ENCODE data around the gene FAM180A. TPM values are rescaled to one million over a fixed set of nuclear protein-coding genes. Genes with fewer than 3 reads are reported as not detected.

The FAM180A gene
- total RNA-seq, 4 donors from 2014 or later = 2.3 to 5.8 (median 4.9) TPM

DNA sequence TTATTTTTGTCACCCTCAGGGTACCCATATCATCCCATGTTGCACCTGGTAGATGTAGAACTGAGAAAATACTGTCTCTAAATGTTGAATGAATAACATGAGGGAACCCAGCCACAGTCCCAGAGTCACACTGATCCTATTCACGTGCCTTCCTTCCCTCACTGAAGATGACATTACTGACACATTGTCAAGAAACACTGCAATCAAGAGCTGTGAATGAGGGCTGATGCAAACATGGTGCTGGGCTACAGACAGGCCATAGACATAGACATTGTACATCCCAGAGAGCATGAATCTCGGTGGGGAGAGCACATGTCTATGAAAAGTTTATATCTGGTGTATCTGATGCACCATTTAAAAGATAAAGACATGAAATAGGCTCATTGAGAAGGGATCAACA, 30.4 kb downstream of the FAM180A start:
- no peak for DNase-seq (ENCODE audit: low spot score in 2 of 2)
- 90% methylated on average over 2 of the region's 2 CpGs for WGBS
- no peak overlapping the region for H3K27ac ChIP-seq

DNA sequence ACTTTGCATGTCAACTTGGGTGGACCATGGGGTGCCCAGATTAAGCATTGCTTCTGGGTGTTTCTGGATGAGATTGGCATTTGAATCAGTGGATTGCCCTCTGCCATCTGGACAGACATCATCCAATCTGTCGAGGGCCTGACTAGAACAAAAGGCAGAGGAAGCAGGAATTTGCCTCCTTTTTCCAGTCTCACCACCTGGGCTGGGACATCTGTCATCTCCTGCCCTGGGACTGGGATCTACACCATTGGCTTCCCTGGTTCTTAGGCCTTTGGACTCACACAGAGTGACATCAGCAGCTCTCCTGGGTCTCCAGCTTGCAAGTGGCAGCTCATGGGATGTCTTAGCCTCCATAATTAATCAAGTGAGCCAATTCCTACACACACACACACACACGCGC, 30.9 kb downstream of the FAM180A start:
- H3K9me3 ChIP-seq = no peaks in the 10 kb centered on the region
- peaks cover 7% of the 10 kb centered on the region for H3K4me1 ChIP-seq
- no peak overlapping the region for H3K4me3 ChIP-seq
- no peaks in the 10 kb centered on the region for H3K36me3 ChIP-seq
- DNase-seq (ENCODE audit: low spot score in 2 of 2) = no peak
- no peak overlapping the region for H3K27ac ChIP-seq
- WGBS = 70% methylated on average over 3 of the region's 3 CpGs
- H3K27me3 ChIP-seq = no peaks in the 10 kb centered on the region
- TF ChIP-seq, protein P1, sequence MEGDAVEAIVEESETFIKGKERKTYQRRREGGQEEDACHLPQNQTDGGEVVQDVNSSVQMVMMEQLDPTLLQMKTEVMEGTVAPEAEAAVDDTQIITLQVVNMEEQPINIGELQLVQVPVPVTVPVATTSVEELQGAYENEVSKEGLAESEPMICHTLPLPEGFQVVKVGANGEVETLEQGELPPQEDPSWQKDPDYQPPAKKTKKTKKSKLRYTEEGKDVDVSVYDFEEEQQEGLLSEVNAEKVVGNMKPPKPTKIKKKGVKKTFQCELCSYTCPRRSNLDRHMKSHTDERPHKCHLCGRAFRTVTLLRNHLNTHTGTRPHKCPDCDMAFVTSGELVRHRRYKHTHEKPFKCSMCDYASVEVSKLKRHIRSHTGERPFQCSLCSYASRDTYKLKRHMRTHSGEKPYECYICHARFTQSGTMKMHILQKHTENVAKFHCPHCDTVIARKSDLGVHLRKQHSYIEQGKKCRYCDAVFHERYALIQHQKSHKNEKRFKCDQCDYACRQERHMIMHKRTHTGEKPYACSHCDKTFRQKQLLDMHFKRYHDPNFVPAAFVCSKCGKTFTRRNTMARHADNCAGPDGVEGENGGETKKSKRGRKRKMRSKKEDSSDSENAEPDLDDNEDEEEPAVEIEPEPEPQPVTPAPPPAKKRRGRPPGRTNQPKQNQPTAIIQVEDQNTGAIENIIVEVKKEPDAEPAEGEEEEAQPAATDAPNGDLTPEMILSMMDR (IDR thresholded peaks at IDR 0.05) = no peak
- TF ChIP-seq POLR2AphosphoS5 (IDR thresholded peaks at IDR 0.05) = no peak
- no peak for TF ChIP-seq POLR2A (IDR thresholded peaks at IDR 0.05)
- TF ChIP-seq EP300 (IDR thresholded peaks at IDR 0.05) = no peak

More for the DNA sequence above, 30.4 kb downstream of the FAM180A start:
- TF ChIP-seq, protein P1 (IDR thresholded peaks at IDR 0.05) = no peak
- TF ChIP-seq POLR2A (IDR thresholded peaks at IDR 0.05) (no peak), POLR2AphosphoS5 (IDR thresholded peaks at IDR 0.05) (no peak), EP300 (IDR thresholded peaks at IDR 0.05) (no peak)
- H3K4me3 ChIP-seq = no peak overlapping the region
- H3K9me3 ChIP-seq = no peaks in the 10 kb centered on the region
- H3K36me3 ChIP-seq = no peaks in the 10 kb centered on the region
- H3K4me1 ChIP-seq = peaks cover 7% of the 10 kb centered on the region
- H3K27me3 ChIP-seq = no peaks in the 10 kb centered on the region

DNA sequence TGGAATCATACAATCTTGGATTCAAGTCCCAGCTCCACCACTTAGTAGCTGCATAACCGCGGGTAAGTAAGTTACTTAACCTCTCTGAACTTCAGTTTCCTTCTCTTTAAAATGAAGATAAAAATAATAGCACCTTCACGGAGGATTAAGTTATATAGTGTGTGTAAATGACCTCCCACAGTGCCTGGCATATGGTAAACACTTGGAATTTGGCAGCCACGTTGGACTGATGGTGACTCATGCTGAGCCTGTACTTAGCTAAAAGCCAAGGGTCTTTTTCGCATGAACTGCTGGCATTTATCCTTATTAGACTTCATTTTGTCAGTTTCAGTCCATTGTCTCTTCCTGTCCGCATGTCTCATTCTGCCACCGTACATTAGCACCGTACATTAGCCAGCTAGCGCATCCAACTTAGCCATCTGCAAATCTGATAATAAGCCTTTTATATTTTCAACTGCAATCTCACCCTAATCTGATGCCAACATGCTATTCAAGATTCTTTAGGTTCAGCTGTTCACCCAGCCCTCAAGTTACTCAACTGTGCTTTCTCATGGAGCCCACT, 31.9 kb downstream of the FAM180A start:
- WGBS = 30% methylated on average over 9 of the region's 9 CpGs
- no peaks in the 10 kb centered on the region for H3K27me3 ChIP-seq
- H3K27ac ChIP-seq = no peak overlapping the region
- H3K4me1 ChIP-seq = peaks cover 7% of the 10 kb centered on the region
- DNase-seq (ENCODE audit: low spot score in 2 of 2) = no peak
- no peak overlapping the region for H3K4me3 ChIP-seq
- TF ChIP-seq POLR2AphosphoS5 (IDR thresholded peaks at IDR 0.05) (no peak), EP300 (IDR thresholded peaks at IDR 0.05) (no peak), POLR2A (IDR thresholded peaks at IDR 0.05) (no peak)
- TF ChIP-seq, protein P1 (IDR thresholded peaks at IDR 0.05) = no peak
- no peaks in the 10 kb centered on the region for H3K9me3 ChIP-seq
- no peaks in the 10 kb centered on the region for H3K36me3 ChIP-seq

DNA sequence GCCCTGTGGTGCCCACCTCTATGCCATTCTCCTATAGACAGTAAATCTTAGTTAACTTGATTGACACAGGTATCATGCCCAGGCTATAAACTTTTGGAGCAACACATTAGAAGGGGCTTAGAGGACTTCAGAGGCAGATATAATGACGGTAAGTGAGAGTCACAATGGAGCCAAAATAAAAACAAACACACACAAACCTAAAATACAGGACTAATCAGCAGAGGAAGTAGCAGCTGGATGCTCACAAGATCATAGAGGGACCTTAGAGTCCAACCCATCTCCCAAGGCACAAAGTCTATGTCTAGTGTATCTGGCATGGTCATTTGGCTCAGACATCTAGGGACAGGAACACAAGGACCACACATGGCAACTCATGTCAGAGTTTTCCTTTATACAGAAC, 32.9 kb downstream of the FAM180A start:
- no peaks in the 10 kb centered on the region for H3K9me3 ChIP-seq
- 100% methylated on average over 1 of the region's 1 CpG for WGBS
- no peak for TF ChIP-seq POLR2AphosphoS5 (IDR thresholded peaks at IDR 0.05)
- no peaks in the 10 kb centered on the region for H3K36me3 ChIP-seq
- H3K4me3 ChIP-seq = no peak overlapping the region
- DNase-seq (ENCODE audit: low spot score in 2 of 2) = no peak
- peaks cover 13% of the 10 kb centered on the region for H3K4me1 ChIP-seq
- H3K27me3 ChIP-seq = no peaks in the 10 kb centered on the region
- H3K27ac ChIP-seq = no peak overlapping the region

DNA sequence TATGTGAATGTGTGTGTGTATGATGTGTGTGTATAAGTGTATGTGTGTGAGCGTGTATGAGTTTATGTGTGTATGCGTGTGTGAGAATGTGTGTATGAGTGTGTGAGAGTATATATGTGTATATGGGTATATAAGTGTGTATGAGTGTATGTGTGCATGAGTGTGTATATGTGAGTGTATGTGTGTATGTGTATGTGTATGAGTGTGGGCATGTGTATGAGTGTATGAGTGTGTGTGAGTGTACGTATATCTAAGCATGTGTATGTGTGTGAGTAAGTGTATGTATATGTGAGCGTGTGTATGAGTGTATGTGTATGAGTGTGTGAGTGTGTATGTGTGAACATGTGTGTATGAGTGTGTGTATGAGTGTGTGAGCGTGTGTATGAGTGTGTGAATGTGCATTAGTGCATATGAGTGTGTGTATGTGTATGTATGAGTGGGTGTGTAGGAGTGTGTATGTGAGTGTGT, 33.5 kb downstream of the FAM180A start:
- no peak for DNase-seq (ENCODE audit: low spot score in 2 of 2)
- H3K4me1 ChIP-seq = peaks cover 13% of the 10 kb centered on the region
- H3K27me3 ChIP-seq = no peaks in the 10 kb centered on the region
- H3K4me3 ChIP-seq = no peak overlapping the region
- TF ChIP-seq POLR2A (IDR thresholded peaks at IDR 0.05) (no peak), POLR2AphosphoS5 (IDR thresholded peaks at IDR 0.05) (no peak), EP300 (IDR thresholded peaks at IDR 0.05) (no peak)
- TF ChIP-seq, protein P1 (IDR thresholded peaks at IDR 0.05) = no peak
- H3K36me3 ChIP-seq = no peaks in the 10 kb centered on the region
- no peak overlapping the region for H3K27ac ChIP-seq
- 91% methylated on average over 5 of the region's 5 CpGs for WGBS
- no peaks in the 10 kb centered on the region for H3K9me3 ChIP-seq
